Endothelial cell of umbilical vein (primary cell): Measurements from ENCODE around the gene MACO1. TPM values are rescaled to one million over a fixed set of nuclear protein-coding genes. Genes with fewer than 3 reads are reported as not detected.

ENCODE experiments used
- BruUV-seq: library from RNA; stranded (reverse); fragments of 400-500 nt; replicated peaks from 2 replicates; lab custom pipeline; 2021; lab: Mats Ljungman, UMichigan
- CTCF ChIA-PET: fragments of 300-600, 350-600 bp; sonication (Branson Sonifier 250); formaldehyde crosslinking; loops from one replicate; lab custom pipeline; 2021; ENCODE audit warnings: antibody characterized with exemption, inconsistent platforms; lab: Charles Lee
- POLR2A ChIA-PET: fragments of 300-600, 350-600 bp; sonication (Branson Sonifier 250); formaldehyde crosslinking; loops from one replicate; lab custom pipeline; 2021; ENCODE audit warnings: antibody characterized with exemption, inconsistent platforms; lab: Charles Lee
- DNase-seq: peaks from one replicate; pipeline ENCODE4 v3.0.0-alpha.2; 2011; ENCODE audit warnings: low read depth, low spot score
- FAIRE-seq: peaks from 2 replicates; lab custom pipeline; 2011; peaks lifted over from hg19 to GRCh38; lab: Jason Lieb, UNC
- H2AFZ ChIP-seq: 2 replicates; pipeline ENCODE4 v1.6.0; 2012; ENCODE audit warnings: low read depth, low read length, control low read depth, inconsistent platforms
- H3K27ac ChIP-seq: 2 replicates; pipeline ENCODE4 v1.5.1; 2011; ENCODE audit warnings: low read depth, mild to moderate bottlenecking, control low read depth, low read length, moderate library complexity; ENCODE audit not compliant: insufficient read depth
- H3K27me3 ChIP-seq, 2 experiments: 2 replicates each; pipeline versions ENCODE4 v1.6.0 to v1.6.1; 2011; ENCODE audit warnings: low read length in 2 of 2, mixed read lengths in 1 of 2; ENCODE audit not compliant: control insufficient read depth in 2 of 2, insufficient read depth in 2 of 2
- H3K36me3 ChIP-seq, 2 experiments: 2 replicates in 1 of 2; 3 replicates in 1 of 2; pipeline ENCODE4 v1.5.1; 2011; ENCODE audit warnings: low read length in 2 of 2, mild to moderate bottlenecking in 1 of 2, moderate library complexity in 1 of 2; ENCODE audit not compliant: control insufficient read depth in 2 of 2, insufficient read depth in 2 of 2; ENCODE audit errors: extremely low read depth in 1 of 2
- H3K4me1 ChIP-seq: 3 replicates; pipeline ENCODE4 v1.5.1; 2011; ENCODE audit warnings: mild to moderate bottlenecking, low read length; ENCODE audit not compliant: control insufficient read depth, insufficient read depth; ENCODE audit errors: extremely low read depth
- H3K4me2 ChIP-seq: 2 replicates; pipeline ENCODE4 v1.6.1; 2011; ENCODE audit warnings: low read length, control low read depth, mixed read lengths; ENCODE audit not compliant: insufficient read depth
- H3K4me3 ChIP-seq, 3 experiments: fragments of 200-600 bp in 1 of 3; sonication (generic), shearing (Covaris generic) in 1 of 3; replicated peaks in 1 of 3; 2 replicates each; pipeline ENCODE4 v1.5.1; 2011 to 2016; ENCODE audit warnings: control low read depth in 3 of 3, low read length in 3 of 3, mild to moderate bottlenecking in 2 of 3, inconsistent platforms in 1 of 3, low read depth in 1 of 3, moderate library complexity in 1 of 3; ENCODE audit not compliant: insufficient read depth in 1 of 3
- H3K79me2 ChIP-seq: 2 replicates; pipeline ENCODE4 v1.6.0; 2012; ENCODE audit warnings: low read length, inconsistent platforms; ENCODE audit not compliant: control insufficient read depth, insufficient read depth
- H3K9ac ChIP-seq: replicated peaks from 2 replicates; pipeline ENCODE3; 2011; ENCODE audit warnings: low read length, control low read depth; ENCODE audit not compliant: insufficient read depth; ENCODE audit errors: extremely low read depth
- H3K9me1 ChIP-seq: replicated peaks from 3 replicates; pipeline ENCODE4 v1.6.0; 2011; ENCODE audit warnings: mild to moderate bottlenecking, low read length; ENCODE audit not compliant: control insufficient read depth, insufficient read depth; ENCODE audit errors: extremely low read depth
- H3K9me3 ChIP-seq: replicated peaks from 2 replicates; pipeline ENCODE4 v1.5.1; 2012; ENCODE audit warnings: low read length, inconsistent platforms; ENCODE audit not compliant: control insufficient read depth, insufficient read depth
- H4K20me1 ChIP-seq: replicated peaks from 2 replicates; pipeline ENCODE3; 2011; ENCODE audit warnings: mild to moderate bottlenecking, low read length; ENCODE audit not compliant: control insufficient read depth, insufficient read depth; ENCODE audit errors: extremely low read depth
- EZH2 ChIP-seq: IDR thresholded peaks from 2 replicates; pipeline ENCODE4 v1.6.1; 2012; ENCODE audit warnings: borderline replicate concordance, low read depth, mild to moderate bottlenecking, moderate library complexity, low read length, inconsistent platforms; ENCODE audit not compliant: severe bottlenecking
- FOS ChIP-seq: IDR thresholded peaks from 2 replicates; pipeline ENCODE4 v1.6.1; 2011; ENCODE audit warnings: mild to moderate bottlenecking, low read length, moderate library complexity, borderline replicate concordance; ENCODE audit not compliant: insufficient read depth
- GATA2 ChIP-seq: IDR thresholded peaks from 2 replicates; pipeline ENCODE4 v1.7.0; 2011; ENCODE audit warnings: low read depth, mild to moderate bottlenecking, moderate library complexity, mixed read lengths, low read length; ENCODE audit not compliant: insufficient read length, insufficient read depth
- JUN ChIP-seq: IDR thresholded peaks from 2 replicates; pipeline ENCODE4 v1.6.1; 2011; ENCODE audit warnings: borderline replicate concordance, low read depth; ENCODE audit not compliant: insufficient read length, insufficient read depth
- MYC ChIP-seq: IDR thresholded peaks from one replicate; pipeline ENCODE4 v1.6.1; 2011; ENCODE audit warnings: mild to moderate bottlenecking, low read depth, low read length
- POLR2A ChIP-seq: IDR thresholded peaks from 2 replicates; pipeline ENCODE4 v1.6.1; 2012; ENCODE audit warnings: low read depth, mild to moderate bottlenecking, control low read depth, low read length
- POLR2AphosphoS5 ChIP-seq: IDR thresholded peaks from 2 replicates; pipeline ENCODE4 v1.6.1; 2012; ENCODE audit warnings: low read depth, mild to moderate bottlenecking, control low read depth, low read length, moderate library complexity; ENCODE audit not compliant: insufficient read depth
- dilution Hi-C: fragments of 300-500 bp; cut with MboI; formaldehyde crosslinking; loops from one replicate; pipeline ENCODE4 v1.15.0; 2019; ENCODE audit warnings: low sequenced_read_pairs; ENCODE audit not compliant: extremely low pct_ligation_motif_present
- intact Hi-C: fragments of 100-400 bp; cut with micrococcal nuclease; formaldehyde crosslinking; loops from one replicate; pipeline ENCODE4 v1.10.0; 2022
- polyA plus RNA-seq, 4 experiments: library from polyadenylated mRNA; depleted of rRNA in 3 of 4; stranded (reverse) in 3 of 4; unstranded in 1 of 4; fragments of >200 nt; gene quantifications; 2 replicates each; pipeline versions ENCODE4 v1.2.1 to v1.2.3, GENCODE V29; 2011 to 2012; ENCODE audit warnings: missing spikeins in 1 of 4
- total RNA-seq: library from RNA; stranded (reverse); gene quantifications from 2 replicates; pipeline ENCODE4 v1.2.3, GENCODE V29; 2021
- TF ChIP-seq, protein P1 (sequence below), 2 donors: IDR thresholded peaks; 1 replicate in 1 of 2; 2 replicates in 1 of 2; pipeline ENCODE4 v1.5.1; 2011; ENCODE audit warnings: low read length in 2 of 2, mild to moderate bottlenecking in 2 of 2, moderate library complexity in 2 of 2, control low read depth in 1 of 2, inconsistent platforms in 1 of 2, low read depth in 1 of 2; ENCODE audit not compliant: insufficient read depth in 1 of 2; ENCODE audit errors: extremely low read depth in 1 of 2
- TF ChIP-seq, protein P2 (sequence below): IDR thresholded peaks from 2 replicates; pipeline ENCODE4 v1.6.1; 2011; ENCODE audit not compliant: insufficient read depth, insufficient read length

Gene MACO1
- total and polyA plus RNA-seq, 2 donors (not counting 3 experiments of a cell fraction or from before 2014, with no cell fraction given), result 7.7 to 24.4 TPM

DNA sequence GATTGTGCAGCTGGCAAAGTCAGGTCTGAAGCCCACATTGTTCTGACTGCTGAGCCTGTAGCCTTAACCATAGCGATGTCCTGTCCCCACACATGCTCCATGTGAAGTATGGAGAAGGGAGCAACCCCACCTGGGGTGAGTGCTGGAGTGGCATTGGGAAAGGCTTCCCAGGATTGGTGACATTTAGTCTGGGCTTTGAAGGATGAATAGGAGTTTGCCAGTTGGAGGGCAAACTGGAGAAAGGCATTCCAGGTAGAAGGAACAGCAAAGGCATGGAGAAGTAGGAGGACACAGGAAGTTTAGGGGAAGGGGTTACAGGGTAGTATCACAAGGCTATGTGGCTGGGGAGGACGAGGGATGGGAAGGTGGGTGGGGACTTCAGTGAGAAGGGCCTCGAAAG lies 105.4 kb downstream of the MACO1 start:
- no peak overlapping the region for H3K27ac ChIP-seq
- FAIRE-seq (no peak), DNase-seq (no peak)
- ChIA-PET CTCF (no interaction called here), POLR2A (no interaction called here)
- no peaks in the 10 kb centered on the region for H3K9me3 ChIP-seq
- no peaks in the 10 kb centered on the region for H3K36me3 ChIP-seq
- dilution Hi-C loops, result no loop called here
- H3K4me2 ChIP-seq, result no peak overlapping the region
- BruUV-seq, result no TSS peak
- no peak overlapping the region for H2AFZ ChIP-seq
- intact Hi-C loops, result no loop called here
- no peak overlapping the region for H3K4me3 ChIP-seq
- H3K9ac ChIP-seq, result no peak overlapping the region
- H4K20me1 ChIP-seq, result no peaks in the 10 kb centered on the region
- TF ChIP-seq, protein P1, sequence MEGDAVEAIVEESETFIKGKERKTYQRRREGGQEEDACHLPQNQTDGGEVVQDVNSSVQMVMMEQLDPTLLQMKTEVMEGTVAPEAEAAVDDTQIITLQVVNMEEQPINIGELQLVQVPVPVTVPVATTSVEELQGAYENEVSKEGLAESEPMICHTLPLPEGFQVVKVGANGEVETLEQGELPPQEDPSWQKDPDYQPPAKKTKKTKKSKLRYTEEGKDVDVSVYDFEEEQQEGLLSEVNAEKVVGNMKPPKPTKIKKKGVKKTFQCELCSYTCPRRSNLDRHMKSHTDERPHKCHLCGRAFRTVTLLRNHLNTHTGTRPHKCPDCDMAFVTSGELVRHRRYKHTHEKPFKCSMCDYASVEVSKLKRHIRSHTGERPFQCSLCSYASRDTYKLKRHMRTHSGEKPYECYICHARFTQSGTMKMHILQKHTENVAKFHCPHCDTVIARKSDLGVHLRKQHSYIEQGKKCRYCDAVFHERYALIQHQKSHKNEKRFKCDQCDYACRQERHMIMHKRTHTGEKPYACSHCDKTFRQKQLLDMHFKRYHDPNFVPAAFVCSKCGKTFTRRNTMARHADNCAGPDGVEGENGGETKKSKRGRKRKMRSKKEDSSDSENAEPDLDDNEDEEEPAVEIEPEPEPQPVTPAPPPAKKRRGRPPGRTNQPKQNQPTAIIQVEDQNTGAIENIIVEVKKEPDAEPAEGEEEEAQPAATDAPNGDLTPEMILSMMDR (IDR thresholded peaks at IDR 0.05; ENCODE audit: extremely low read depth in 1 of 2, insufficient read depth in 1 of 2, low read depth in 1 of 2, low read length in 2 of 2), result no peak
- TF ChIP-seq JUN, result no peak
- no peak for TF ChIP-seq POLR2A
- no peak for TF ChIP-seq MYC
- no peak for TF ChIP-seq POLR2AphosphoS5
- no peak for TF ChIP-seq FOS
- TF ChIP-seq GATA2, result no peak
- TF ChIP-seq, protein P2, sequence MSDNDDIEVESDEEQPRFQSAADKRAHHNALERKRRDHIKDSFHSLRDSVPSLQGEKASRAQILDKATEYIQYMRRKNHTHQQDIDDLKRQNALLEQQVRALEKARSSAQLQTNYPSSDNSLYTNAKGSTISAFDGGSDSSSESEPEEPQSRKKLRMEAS, result no peak
- no peak for TF ChIP-seq EZH2
- H3K9me1 ChIP-seq, result no peaks in the 10 kb centered on the region
- peaks cover 11% of the 10 kb centered on the region for H3K4me1 ChIP-seq
- no peaks in the 10 kb centered on the region for H3K27me3 ChIP-seq
- H3K79me2 ChIP-seq, result no peaks in the 10 kb centered on the region
